NCI-H460 (cell line): ENCODE measurements around the gene ZSCAN1. TPM values are rescaled to one million over a fixed set of nuclear protein-coding genes. Genes with fewer than 3 reads are reported as not detected.

ENCODE experiments used
- DNase-seq: peaks from one replicate; pipeline ENCODE4 v3.0.0-alpha.2; 2016; ENCODE audit warnings: low read depth; ENCODE audit errors: extremely low read depth
- total RNA-seq: library from RNA; depleted of rRNA; stranded (reverse); fragments of >200 nt; shearing (Covaris generic); gene quantifications from 2 replicates; pipeline ENCODE4 v1.2.3, GENCODE V29; 2014

ZSCAN1 gene
- total RNA-seq, 1 experiment from 2014 or later, result not detected

- DNase-seq, result no peak
These were observed 4.9 kb downstream of the ZSCAN1 start for GRCh38 chr19:58038688-58039204.

DNA sequence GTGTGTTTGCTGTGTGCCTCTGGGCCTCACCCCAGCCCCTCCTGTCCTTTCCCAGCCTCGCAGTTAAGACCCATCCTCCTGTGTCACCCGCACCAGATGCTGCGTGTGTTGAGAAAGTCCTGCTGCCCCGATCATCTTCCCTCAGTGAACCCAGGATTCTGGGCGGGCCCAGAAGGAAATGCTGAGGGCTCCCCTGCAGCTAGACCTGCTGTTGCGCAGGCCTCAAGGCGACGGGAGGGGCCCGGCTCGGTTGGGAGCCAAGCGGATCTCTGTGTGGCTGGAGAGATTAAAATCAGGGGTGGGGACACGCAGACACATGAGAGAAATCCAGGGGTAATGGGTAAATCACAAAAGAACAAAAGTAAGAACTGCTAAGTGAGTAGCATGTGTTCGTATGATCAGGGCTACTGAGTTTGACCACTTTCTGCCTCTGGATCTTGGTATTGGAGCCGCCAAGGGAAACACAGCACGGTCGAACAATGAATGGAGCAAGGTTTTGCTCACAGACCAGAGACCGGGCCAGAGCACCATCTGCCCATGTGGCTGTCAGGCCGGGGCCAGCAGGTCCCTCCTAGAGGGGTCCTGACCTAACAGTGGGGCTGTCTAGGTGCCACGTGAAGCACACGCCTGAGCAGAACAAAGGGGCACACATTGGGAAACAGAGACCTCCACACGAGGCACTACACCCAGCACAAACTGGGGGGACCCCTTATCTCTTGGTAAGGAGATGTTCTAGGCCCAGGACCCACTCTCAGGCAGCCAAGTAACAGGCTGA is 7.1 kb downstream of the ZSCAN1 start:
- DNase-seq, result no peak

DNA sequence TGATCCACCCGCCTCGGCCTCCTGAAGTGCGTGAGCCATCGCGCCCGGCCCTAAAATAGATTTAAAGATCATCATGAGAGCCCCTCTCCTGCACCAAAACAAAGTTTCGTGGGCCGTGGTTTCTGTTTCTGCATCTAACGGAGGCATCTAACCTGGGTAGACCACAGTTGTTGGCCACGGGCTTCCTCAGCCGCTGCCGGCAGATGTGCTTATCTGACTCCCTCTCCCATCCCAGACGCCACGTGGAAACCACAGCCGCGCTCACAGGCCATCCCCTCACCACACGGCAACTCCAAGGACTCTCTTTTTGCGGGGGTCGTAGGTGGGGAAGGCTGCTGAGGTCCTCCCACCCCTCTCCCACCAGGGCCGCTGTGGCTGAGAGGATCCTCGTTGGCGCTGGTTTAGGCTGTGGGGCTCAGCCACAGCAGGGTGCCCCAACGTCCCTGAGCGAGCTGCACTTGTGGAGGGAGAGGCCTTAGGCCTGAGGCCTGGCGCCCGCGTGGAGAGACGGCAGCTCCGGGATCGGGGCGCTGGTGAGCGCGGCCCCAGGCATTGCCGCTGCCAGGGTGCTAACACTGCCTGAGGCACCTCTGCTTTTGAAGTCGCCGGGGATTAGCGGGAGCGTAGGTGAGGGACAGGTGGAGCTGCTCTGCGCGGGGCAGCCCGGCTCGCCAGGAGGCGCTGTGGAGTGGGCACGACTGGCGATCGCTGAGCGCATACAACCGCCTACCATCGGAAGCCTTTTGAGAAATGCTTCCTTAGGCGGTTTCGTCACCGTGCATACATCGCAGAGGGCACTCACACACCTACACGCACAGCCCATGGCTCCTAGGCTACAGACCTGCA is 8.9 kb downstream of the ZSCAN1 start:
- DNase-seq, result no peak

- no peak for DNase-seq
These were observed 10.6 kb downstream of the ZSCAN1 start for GRCh38 chr19:58044391-58044790.

GRCh38 chr19:58044886-58045285 is 11.1 kb downstream of the ZSCAN1 start:
- no peak for DNase-seq

DNA sequence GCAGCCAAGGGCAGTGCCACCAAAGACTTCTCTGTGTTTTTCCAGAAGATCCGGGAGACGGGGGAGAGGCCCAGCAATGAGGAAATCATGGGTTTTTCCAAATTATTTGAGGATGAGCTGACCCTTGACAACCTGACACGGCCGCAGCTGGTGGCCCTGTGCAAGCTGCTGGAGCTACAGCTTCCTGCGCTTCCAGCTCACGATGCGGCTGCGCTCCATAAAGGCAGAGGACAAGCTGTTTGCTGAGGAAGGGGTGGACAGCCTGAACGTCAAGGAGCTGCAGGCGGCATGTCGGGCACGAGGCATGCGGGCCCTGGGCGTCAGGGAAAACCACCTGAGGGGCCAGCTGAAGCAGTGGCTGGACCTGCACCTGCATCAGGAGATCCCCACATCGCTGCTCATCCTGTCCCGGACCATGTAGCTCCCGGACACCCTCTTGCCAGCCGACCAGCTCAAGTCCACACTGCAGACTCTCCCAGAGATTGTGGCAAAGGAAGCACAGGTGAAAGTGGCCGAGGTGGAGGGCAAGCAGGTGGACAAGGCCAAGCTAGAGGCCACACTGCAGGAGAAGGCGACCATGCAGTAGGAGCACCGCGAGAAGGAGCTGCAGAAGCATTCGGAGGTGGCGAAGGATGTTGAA is 11.7 kb downstream of the ZSCAN1 start:
- no peak for DNase-seq

DNA sequence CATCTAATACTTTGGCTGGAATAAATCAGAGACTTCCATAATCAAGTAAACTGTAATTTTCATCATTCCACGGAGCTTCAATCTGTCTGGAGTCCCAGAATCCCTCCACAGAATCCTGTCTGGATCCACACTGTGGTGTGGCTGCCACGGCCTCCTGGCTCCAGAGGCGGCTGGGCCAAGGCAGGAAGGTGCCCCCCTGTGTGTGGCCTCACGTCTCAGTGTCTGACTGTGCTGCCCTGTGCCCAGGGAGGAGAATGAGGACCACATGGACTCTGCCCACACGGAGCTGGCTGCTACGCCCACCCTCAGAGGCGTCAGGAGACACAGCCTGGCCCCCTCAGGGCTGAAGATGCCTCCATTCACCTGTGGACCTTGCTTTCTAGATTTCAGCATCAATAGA is 13.0 kb downstream of the ZSCAN1 start:
- no peak for DNase-seq

GRCh38 chr19:58047672-58048071 is 13.8 kb downstream of the ZSCAN1 start:
- DNase-seq, result no peak

GRCh38 chr19:58052256-58052655 is 18.4 kb downstream of the ZSCAN1 start:
- DNase-seq, result no peak

DNA sequence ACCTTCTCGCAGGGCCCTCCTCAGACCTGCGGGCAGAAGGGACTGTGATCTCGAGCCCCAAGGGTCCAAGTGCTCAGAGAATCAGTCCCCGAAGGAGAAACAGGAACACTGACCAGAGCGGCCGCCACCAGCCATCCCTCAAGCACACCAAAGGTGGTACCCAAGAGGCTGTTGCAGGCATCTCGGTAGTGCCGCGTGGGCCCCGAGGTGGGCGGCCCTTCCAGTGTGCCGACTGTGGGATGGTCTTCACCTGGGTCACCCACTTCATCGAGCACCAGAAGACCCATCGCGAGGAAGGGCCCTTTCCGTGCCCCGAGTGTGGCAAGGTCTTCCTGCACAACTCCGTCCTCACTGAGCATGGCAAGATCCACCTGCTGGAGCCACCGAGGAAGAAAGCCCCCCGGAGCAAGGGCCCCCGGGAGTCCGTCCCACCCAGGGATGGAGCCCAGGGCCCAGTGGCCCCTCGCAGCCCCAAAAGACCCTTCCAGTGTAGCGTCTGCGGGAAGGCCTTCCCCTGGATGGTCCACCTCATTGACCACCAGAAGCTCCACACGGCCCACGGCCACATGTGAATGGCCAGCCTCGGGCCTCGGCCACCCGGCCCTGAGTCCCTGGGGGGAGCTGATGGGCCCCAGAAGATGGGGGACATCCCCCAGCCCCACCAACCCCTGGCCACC is 19.8 kb downstream of the ZSCAN1 start:
- DNase-seq, result no peak

DNA sequence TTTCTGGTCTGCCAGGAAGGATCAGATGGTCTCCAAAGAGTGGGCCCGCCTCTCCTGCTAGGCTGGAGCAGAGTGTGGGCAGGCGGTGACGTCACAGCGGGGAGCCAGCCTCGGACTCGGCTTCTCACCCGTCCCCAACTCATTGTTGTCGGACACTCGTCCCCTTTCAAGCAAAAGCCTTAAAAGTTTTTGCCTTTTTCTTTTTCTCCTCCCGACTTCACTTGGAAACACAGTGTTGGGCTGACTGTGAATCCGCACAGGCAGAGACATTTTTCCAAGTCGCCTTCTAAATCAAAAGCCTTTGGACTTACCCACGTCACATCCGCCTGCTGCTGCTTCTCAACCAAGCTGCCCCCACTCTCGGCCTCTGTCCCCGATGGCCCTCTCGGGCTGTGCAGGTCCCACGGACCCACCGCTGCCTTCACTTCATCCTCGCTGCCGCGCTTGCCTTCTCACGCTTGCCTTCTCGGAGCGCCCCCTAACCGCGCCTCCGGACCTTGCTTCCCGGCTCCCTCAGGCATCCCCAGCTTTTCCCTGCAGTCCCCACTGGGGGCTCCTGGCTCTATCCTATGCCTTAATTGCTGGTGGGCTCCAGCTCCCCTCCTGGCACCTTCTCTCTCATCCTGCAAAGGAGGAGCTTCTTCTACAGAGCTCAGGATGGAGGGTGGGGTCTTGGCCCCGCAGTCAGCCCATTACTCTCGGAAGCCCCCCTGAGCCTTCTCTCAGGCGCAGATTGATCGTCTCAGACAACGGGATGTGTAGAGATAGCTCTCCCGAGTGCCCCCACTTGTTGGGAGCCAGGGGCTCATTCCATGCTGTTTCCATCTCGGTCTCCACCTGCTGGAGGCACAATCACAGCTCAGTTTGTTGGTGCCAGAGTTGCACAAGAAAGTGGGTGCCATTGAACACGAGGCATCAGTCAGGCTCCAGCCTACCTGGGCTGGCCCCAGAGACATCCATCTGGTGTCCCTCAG is 21.4 kb downstream of the ZSCAN1 start:
- no peak for DNase-seq

DNA sequence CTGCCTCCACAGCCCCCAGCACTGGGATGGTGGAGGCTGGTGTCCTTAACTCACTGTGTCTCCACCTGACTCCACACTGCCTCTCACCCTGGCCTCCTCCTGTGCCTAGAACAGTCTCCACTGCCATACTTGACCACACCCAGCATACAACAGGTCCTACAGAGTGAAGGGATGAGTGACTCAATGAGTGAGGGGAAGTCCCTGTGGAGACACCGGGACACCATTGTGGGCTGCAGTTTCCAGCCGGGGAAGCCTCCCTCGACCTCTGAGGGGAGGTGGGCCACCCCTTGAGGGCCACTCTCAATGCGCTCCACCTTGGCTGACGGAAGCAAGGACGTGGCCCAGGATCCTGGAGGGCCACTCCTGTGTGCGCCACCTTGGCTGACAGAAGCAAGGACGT is 22.4 kb downstream of the ZSCAN1 start:
- no peak for DNase-seq

GRCh38 chr19:58056861-58057260 is 23.0 kb downstream of the ZSCAN1 start:
- no peak for DNase-seq

DNA sequence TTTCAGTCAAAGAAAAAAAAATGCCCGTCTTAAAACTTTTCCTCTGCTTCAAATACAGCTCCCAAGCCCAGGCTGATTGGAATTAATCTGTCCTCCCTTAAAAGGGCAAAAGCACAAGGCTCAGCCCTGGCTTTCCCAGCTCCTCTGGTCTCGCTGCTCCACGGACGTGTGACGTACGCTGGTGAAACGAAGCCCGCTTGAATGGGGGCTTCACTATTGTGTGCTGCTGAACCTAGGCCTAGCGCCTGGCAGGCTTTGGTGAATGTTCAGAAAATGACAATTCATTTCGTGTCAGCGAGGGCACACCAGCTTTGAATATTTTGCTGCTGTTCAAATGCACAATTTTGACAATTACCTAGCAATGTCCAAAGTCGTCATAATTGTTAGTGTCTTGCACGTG is 24.6 kb downstream of the ZSCAN1 start:
- no peak for DNase-seq

DNA sequence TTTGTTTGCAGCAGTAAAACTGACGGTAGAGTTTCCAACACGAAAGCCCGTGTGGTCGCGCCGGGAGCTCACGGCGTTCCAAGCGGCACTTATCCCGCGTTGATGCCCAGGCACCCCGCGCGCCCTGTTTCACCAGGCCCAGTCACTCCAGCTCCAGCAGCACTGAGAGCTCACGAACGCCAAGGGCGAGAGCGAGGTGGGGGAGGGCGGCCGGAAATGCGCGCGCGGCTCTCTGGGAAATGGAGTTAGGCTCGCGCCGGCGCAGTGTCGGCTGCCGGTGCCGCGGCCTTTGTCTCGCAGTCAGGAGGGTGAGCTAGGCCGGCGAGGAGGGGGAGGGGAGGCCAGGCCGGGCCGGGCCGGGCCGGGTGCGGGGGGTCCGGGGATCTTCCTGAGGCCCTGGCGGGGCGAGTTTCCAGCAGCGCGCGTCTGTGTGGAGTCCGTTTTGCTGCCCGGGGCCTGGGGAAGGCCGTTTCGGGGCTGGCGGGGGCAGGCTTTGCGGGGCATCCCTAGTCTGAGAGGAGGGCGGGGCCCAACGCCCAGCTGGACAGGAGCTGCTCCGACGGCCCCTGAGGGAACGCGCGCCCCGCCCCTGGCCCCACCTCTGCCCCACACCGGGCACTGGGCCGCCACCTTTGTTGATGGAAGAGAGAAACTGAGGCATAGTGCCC is 25.3 kb downstream of the ZSCAN1 start, which contains the start of gene ZNF135:
TSS of gene ZNF135 (plus strand) at position 280 of the 668 bp plus-strand sequence. CDS start 721 bp downstream, outside the sequence.
- DNase-seq, result peak; percentile 24

GRCh38 chr19:58059671-58060078 is 25.9 kb downstream of the ZSCAN1 start:
- DNase-seq, result no peak

GRCh38 chr19:58060231-58060630 is 26.4 kb downstream of the ZSCAN1 start:
- no peak for DNase-seq

DNA sequence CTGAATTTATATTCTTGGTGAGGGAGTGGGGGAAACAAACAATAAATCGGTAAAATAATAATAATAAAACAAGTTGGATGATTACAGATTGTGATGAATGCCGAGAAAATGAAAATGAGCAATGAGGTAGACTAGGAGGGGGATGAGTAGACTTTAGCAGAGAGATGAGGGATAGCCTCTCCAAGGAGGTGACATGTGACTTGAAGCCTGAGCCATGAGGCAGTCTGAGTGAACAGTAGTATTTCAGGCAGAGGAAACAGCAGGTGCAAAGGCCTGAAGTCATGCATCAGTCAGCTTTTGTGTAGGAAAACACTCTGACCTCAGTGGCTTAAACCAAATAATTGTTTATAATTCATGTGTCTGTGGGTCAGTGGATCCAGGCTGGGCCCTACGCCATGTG is 29.9 kb downstream of the ZSCAN1 start:
- DNase-seq, result no peak
